Limb (tissue), 2 donors: ENCODE data around the gene SPNS2.

Experiments used
- DNase-seq, 2 donors: peaks; one replicate each; pipeline ENCODE4 v3.0.0-alpha.2; 2016; ENCODE audit errors: extremely low spot score in 2 of 2

SPNS2 gene

GRCh38 chr17:4502466-4503154 lies 3.9 kb downstream of the SPNS2 start:
- no peak for DNase-seq

- DNase-seq = no peak
These were observed 4.8 kb downstream of the SPNS2 start for GRCh38 chr17:4503283-4504025.

GRCh38 chr17:4504188-4504587 lies 5.5 kb downstream of the SPNS2 start:
- no peak for DNase-seq

GRCh38 chr17:4505187-4505586 lies 6.5 kb downstream of the SPNS2 start:
- no peak for DNase-seq

- no peak for DNase-seq
These were observed 7.6 kb downstream of the SPNS2 start for GRCh38 chr17:4506175-4506813.

GRCh38 chr17:4506892-4507291 lies 8.2 kb downstream of the SPNS2 start:
- DNase-seq = no peak

GRCh38 chr17:4507361-4508111 lies 8.9 kb downstream of the SPNS2 start:
- DNase-seq = no peak

GRCh38 chr17:4508207-4508606 lies 9.5 kb downstream of the SPNS2 start:
- DNase-seq = no peak

GRCh38 chr17:4509401-4509800 lies 10.7 kb downstream of the SPNS2 start:
- DNase-seq = no peak

- DNase-seq = no peak
These were observed 11.4 kb downstream of the SPNS2 start for GRCh38 chr17:4509923-4510617.

- DNase-seq = no peak
These were observed 11.9 kb downstream of the SPNS2 start for GRCh38 chr17:4510618-4510941.

GRCh38 chr17:4511199-4511932 lies 12.7 kb downstream of the SPNS2 start:
- DNase-seq = no peak

- no peak for DNase-seq
These were observed 13.8 kb downstream of the SPNS2 start for GRCh38 chr17:4512156-4513112.

GRCh38 chr17:4513113-4514032 lies 14.7 kb downstream of the SPNS2 start:
- DNase-seq = no peak

- no peak for DNase-seq
These were observed 15.5 kb downstream of the SPNS2 start for GRCh38 chr17:4514206-4514605.

GRCh38 chr17:4514779-4515178 lies 16.1 kb downstream of the SPNS2 start:
- no peak for DNase-seq

GRCh38 chr17:4515501-4515900 lies 16.8 kb downstream of the SPNS2 start:
- no peak for DNase-seq

GRCh38 chr17:4516735-4517134 lies 18.1 kb downstream of the SPNS2 start:
- no peak for DNase-seq

GRCh38 chr17:4518901-4519300 lies 20.2 kb downstream of the SPNS2 start:
- no peak for DNase-seq
